HG03520 (cell line): ENCODE results near the gene LRRC43.

Source experiments
- ATAC-seq: cut with Tn5 transposase; IDR thresholded peaks from one replicate; pipeline ENCODE4 v1.9.1; 2021; ENCODE audit warnings: mild to moderate bottlenecking, moderate library complexity; ENCODE audit not compliant: unreplicated experiment

LRRC43 gene

GRCh38 chr12:122208073-122208820 lies 25.3 kb downstream of the LRRC43 start:
- no peak for ATAC-seq

- no peak for ATAC-seq
These were observed 32.8 kb downstream of the LRRC43 start for GRCh38 chr12:122215771-122216170.

- ATAC-seq: no peak
These were observed 33.5 kb downstream of the LRRC43 start for GRCh38 chr12:122216445-122216844.

GRCh38 chr12:122225683-122226365 lies 42.9 kb downstream of the LRRC43 start, which contains the start of gene DIABLO:
TSS of gene DIABLO (minus strand) at chr12:122226052. CDS start at chr12:122226014, 38 bp downstream.
- ATAC-seq: peak; percentile 85

- ATAC-seq: no peak
These were observed 43.6 kb downstream of the LRRC43 start for GRCh38 chr12:122226366-122227125.

GRCh38 chr12:122227341-122227740 lies 44.4 kb downstream of the LRRC43 start:
- ATAC-seq: no peak

- no peak for ATAC-seq
These were observed 45.2 kb downstream of the LRRC43 start for GRCh38 chr12:122228092-122228491.

- ATAC-seq: no peak
These were observed 47.9 kb downstream of the LRRC43 start for GRCh38 chr12:122230798-122231197.

- ATAC-seq: no peak
These were observed 49.8 kb downstream of the LRRC43 start for GRCh38 chr12:122232691-122233090.

GRCh38 chr12:122235741-122236140 lies 52.8 kb downstream of the LRRC43 start:
- ATAC-seq: no peak

GRCh38 chr12:122238861-122239260 lies 55.9 kb downstream of the LRRC43 start:
- ATAC-seq: no peak

GRCh38 chr12:122243965-122244364 lies 61.0 kb downstream of the LRRC43 start:
- no peak for ATAC-seq

- ATAC-seq: no peak
These were observed 61.8 kb downstream of the LRRC43 start for GRCh38 chr12:122244565-122245371.

- no peak for ATAC-seq
These were observed 62.6 kb downstream of the LRRC43 start for GRCh38 chr12:122245553-122245952.

GRCh38 chr12:122250047-122250446 lies 67.1 kb downstream of the LRRC43 start:
- ATAC-seq: no peak

- ATAC-seq: no peak
These were observed 67.6 kb downstream of the LRRC43 start for GRCh38 chr12:122250536-122250935.
